Natural killer cell (primary cell): ENCODE results near the gene TACR2. TPM values are rescaled to one million over a fixed set of nuclear protein-coding genes. Genes with fewer than 3 reads are reported as not detected.

ENCODE experiments used
- ATAC-seq, 3 donors: fragments of 150-1000 bp in 2 of 3; fragments of 200-7000 bp in 1 of 3; cut with Tn5 transposase; 1 replicate in 1 of 3; 2 replicates in 2 of 3; pipeline ENCODE4 v1.10.0; 2021; ENCODE audit warnings: mild to moderate bottlenecking in 2 of 3, moderate library complexity in 2 of 3
- DNase-seq, 2 donors: peaks; one replicate each; pipeline versions ENCODE4 v3.0.0 to v3.0.0-alpha.2; 2013 to 2021; ENCODE audit warnings: mixed read lengths in 1 of 2
- H3K27ac ChIP-seq: one replicate; pipeline ENCODE4 v1.5.1; 2013; ENCODE audit warnings: mild to moderate bottlenecking, low read length
- H3K27me3 ChIP-seq: one replicate; pipeline ENCODE4 v1.6.1; 2013; ENCODE audit warnings: low read length; ENCODE audit not compliant: control insufficient read depth, insufficient read depth
- H3K36me3 ChIP-seq: one replicate; pipeline ENCODE4 v1.6.1; 2013; ENCODE audit warnings: low read length; ENCODE audit not compliant: control insufficient read depth, insufficient read depth
- H3K4me1 ChIP-seq: one replicate; pipeline ENCODE4 v1.6.1; 2013; ENCODE audit warnings: low read length; ENCODE audit not compliant: control insufficient read depth, insufficient read depth
- H3K4me3 ChIP-seq: one replicate; pipeline ENCODE4 v1.5.1; 2013; ENCODE audit warnings: low read length
- H3K9me3 ChIP-seq: one replicate; pipeline ENCODE4 v1.6.1; 2013; ENCODE audit warnings: low read length; ENCODE audit not compliant: control insufficient read depth, insufficient read depth
- H3K27ac Mint-ChIP-seq, 2 donors: one replicate each; pipeline ENCODE4 v1.8.0; 2022; ENCODE audit warnings: mild to moderate bottlenecking in 2 of 2, mixed read lengths in 2 of 2, moderate library complexity in 1 of 2
- H3K27me3 Mint-ChIP-seq, 2 donors: one replicate each; pipeline ENCODE4 v1.8.0; 2022; ENCODE audit warnings: low read depth in 2 of 2, mixed read lengths in 2 of 2
- H3K36me3 Mint-ChIP-seq: one replicate; pipeline ENCODE4 v1.8.0; 2022; ENCODE audit warnings: mixed read lengths
- H3K4me1 Mint-ChIP-seq, 2 donors: one replicate each; pipeline ENCODE4 v1.8.0; 2022; ENCODE audit warnings: mixed read lengths in 2 of 2
- H3K4me3 Mint-ChIP-seq: one replicate; pipeline ENCODE4 v1.8.0; 2022; ENCODE audit warnings: mild to moderate bottlenecking, moderate library complexity, mixed read lengths
- H3K9me3 Mint-ChIP-seq, 2 donors: one replicate each; pipeline ENCODE4 v1.8.0; 2022; ENCODE audit warnings: mixed read lengths in 2 of 2
- WGBS: methylation state at CpG from one replicate; pipeline ENCODE4 v1.1.7; 2013; ENCODE audit warnings: missing lambda C conversion rate; ENCODE audit not compliant: insufficient coverage; 5-methylcytosine and 5-hydroxymethylcytosine counted together
- intact Hi-C: fragments of 100-400 bp; cut with micrococcal nuclease; formaldehyde crosslinking; loops from one replicate; pipeline ENCODE4 v1.14.2; 2022
- total RNA-seq, 4 donors: library from RNA; stranded (reverse); fragments of 120-200 nt in 1 of 4; gene quantifications; one replicate each; pipeline versions ENCODE4 v1.2.3 to v1.2.4, GENCODE V29; 2013 to 2022
- TF ChIP-seq, protein P1 (sequence below): fragments of 200-600 bp; IDR thresholded peaks from one replicate; pipeline ENCODE4 v1.8.0; 2022; ENCODE audit warnings: antibody characterized with exemption

The TACR2 gene
- total RNA-seq, 3 donors from 2014 or later (not counting 1 experiment from before 2014, with no cell fraction given), result not detected

DNA sequence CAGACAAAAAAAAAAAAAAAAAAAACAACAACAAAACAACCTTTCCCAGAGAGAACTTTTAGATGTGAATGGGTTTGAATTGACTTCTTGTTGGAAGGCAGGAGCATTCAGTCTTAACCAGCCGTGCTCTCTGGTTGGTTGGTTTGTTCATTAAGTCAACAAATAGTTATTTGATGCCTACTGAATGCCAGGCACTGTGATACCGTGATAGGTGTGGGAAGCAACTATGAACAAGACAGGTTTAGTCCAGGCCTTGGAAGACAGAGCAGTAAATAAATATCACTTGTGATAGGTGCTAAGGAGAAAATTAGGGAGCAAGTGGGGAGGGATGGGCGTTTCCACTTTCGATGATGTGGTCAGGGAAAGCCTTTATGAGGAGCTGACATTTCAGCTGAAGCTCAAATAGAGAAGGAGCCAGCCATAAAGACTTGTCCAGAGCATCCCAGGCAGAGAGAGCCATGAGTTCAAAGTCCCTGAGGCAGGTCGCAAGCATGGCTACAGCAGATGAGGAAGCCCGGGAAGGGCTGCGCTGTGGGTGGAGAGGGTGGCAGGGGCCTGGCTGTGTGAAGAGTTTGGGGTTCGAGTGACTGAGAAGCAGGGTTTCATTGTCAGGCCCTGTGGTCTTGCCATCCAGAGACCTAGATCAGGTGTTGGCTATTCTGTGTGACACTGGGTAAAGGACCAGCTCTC lies 42.5 kb upstream of the TACR2 start:
- ATAC-seq, result no peak
- peaks cover 5 to 6% of the 10 kb centered on the region in 2 donors for H3K4me1 Mint-ChIP-seq
- H3K4me3 Mint-ChIP-seq, result no peak overlapping the region
- H3K36me3 ChIP-seq, result no peaks in the 10 kb centered on the region
- TF ChIP-seq, protein P1, sequence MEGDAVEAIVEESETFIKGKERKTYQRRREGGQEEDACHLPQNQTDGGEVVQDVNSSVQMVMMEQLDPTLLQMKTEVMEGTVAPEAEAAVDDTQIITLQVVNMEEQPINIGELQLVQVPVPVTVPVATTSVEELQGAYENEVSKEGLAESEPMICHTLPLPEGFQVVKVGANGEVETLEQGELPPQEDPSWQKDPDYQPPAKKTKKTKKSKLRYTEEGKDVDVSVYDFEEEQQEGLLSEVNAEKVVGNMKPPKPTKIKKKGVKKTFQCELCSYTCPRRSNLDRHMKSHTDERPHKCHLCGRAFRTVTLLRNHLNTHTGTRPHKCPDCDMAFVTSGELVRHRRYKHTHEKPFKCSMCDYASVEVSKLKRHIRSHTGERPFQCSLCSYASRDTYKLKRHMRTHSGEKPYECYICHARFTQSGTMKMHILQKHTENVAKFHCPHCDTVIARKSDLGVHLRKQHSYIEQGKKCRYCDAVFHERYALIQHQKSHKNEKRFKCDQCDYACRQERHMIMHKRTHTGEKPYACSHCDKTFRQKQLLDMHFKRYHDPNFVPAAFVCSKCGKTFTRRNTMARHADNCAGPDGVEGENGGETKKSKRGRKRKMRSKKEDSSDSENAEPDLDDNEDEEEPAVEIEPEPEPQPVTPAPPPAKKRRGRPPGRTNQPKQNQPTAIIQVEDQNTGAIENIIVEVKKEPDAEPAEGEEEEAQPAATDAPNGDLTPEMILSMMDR, result no peak
- WGBS, result 79% methylated on average over 8 of the region's 8 CpGs
- no peaks in the 10 kb centered on the region for H3K27me3 ChIP-seq
- intact Hi-C loops, result loop anchor here (2.0 kb wide), 1 partner anchor 48 kb away; no protein-coding TSS in a partner anchor
- no peak for DNase-seq
- H3K9me3 Mint-ChIP-seq, result no peaks in the 10 kb centered on the region
- no peaks in the 10 kb centered on the region for H3K27me3 Mint-ChIP-seq
- no peak overlapping the region for H3K27ac ChIP-seq
- peaks cover 25% of the 10 kb centered on the region for H3K4me1 ChIP-seq
- no peak overlapping the region for H3K27ac Mint-ChIP-seq
- no peaks in the 10 kb centered on the region for H3K9me3 ChIP-seq
- no peak overlapping the region for H3K4me3 ChIP-seq
- no peaks in the 10 kb centered on the region for H3K36me3 Mint-ChIP-seq

DNA sequence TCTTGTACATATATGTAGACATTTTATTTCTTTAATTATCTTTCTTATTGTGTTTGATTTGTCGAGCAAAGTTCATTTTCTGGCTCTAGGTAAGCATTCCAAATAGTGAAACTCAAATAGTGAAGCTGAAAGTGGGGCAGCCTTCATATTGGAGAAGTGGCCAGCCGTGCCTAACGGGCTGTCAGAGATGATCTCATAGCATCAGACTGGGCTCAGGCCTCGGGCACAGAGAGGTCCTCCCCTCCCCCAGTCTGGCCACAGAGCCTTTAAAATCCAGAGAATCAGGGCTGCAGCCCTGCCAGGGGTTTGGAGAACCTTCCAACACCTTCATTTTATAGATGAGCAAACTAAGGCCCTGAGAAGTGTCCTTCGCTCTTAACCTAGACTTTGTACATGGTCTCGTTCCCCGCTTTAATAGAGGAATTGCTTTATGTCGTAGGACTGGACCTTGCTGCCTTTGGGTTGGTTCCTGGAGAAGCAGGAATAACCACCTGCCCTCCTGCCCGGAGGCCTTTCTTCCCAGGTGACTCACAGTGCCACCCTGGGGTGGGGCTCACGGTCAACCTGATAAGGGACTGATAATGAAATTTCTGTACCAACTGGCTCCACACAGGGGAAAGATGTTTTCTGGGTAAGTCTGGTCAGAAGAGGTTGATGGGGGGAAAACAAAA lies 41.8 kb upstream of the TACR2 start:
- Mint-ChIP-seq H3K4me1 (peaks cover 0 to under 1% of the 10 kb centered on the region in 2 donors), H3K36me3 (no peaks in the 10 kb centered on the region), H3K9me3 (no peaks in the 10 kb centered on the region), H3K27me3 (peaks cover 0 to 1% of the 10 kb centered on the region in 2 donors), H3K4me3 (no peak overlapping the region), H3K27ac (no peak overlapping the region)
- H3K36me3 ChIP-seq, result no peaks in the 10 kb centered on the region
- TF ChIP-seq, protein P1, result no peak
- no peaks in the 10 kb centered on the region for H3K9me3 ChIP-seq
- intact Hi-C loops, result loop anchor here (2.0 kb wide), 1 partner anchor 48 kb away; no protein-coding TSS in a partner anchor
- ATAC-seq (no peak), DNase-seq (no peak)
- peaks cover 18% of the 10 kb centered on the region for H3K4me1 ChIP-seq
- H3K27me3 ChIP-seq, result no peaks in the 10 kb centered on the region
- no peak overlapping the region for H3K27ac ChIP-seq
- WGBS, result 83% methylated on average over 10 of the region's 10 CpGs
- no peak overlapping the region for H3K4me3 ChIP-seq

DNA sequence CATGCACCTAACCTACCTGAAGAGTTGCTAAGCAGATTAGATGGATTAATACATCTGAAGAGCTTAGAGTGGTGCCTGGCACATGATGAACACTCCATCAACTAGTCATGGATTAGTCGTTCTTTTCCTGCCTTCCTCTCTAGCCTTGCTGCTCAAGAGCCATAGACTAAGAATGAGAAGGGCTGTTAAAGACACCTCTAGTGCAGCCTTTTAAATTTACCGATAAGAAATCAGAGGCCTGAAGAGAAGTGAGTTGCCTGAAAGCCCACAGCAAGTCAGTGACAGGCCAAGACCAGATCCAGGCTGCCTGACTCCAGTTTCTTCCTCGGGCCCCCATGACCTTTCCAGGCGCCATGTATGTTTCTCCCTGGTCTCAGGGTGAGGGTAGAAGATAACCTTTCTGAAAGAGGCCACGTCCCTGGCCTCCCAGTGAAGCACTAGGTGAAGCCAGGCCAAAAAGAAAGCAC lies 41.1 kb upstream of the TACR2 start:
- Histone ChIP-seq H3K4me3 (no peak overlapping the region), H3K4me1 (peaks cover 11% of the 10 kb centered on the region), H3K9me3 (no peaks in the 10 kb centered on the region), H3K27me3 (no peaks in the 10 kb centered on the region), H3K27ac (no peak overlapping the region), H3K36me3 (no peaks in the 10 kb centered on the region)
- DNase-seq (no peak), ATAC-seq (no peak)
- 90% methylated on average over 5 of the region's 5 CpGs for WGBS
- no peaks in the 10 kb centered on the region for H3K9me3 Mint-ChIP-seq
- no peaks in the 10 kb centered on the region for H3K36me3 Mint-ChIP-seq
- peaks cover 0 to 2% of the 10 kb centered on the region in 2 donors for H3K4me1 Mint-ChIP-seq
- TF ChIP-seq, protein P1, result no peak
- no peak overlapping the region for H3K4me3 Mint-ChIP-seq
- peaks cover 2 to 6% of the 10 kb centered on the region in 2 donors for H3K27me3 Mint-ChIP-seq
- intact Hi-C loops, result loop anchor here (2.0 kb wide), 1 partner anchor 49 kb away; no protein-coding TSS in a partner anchor
- H3K27ac Mint-ChIP-seq, result no peak overlapping the region
